ENCODE results near the gene TCEA2.
"Not testable (repeated sequence)": the region's sequence is repeated elsewhere in the genome, so short reads cannot be mapped to it uniquely, and the experiment has no call there.

TCEA2 gene

GRCh38 chr20:64080013-64080812 lies 17.2 kb downstream of the TCEA2 start, which contains the start of gene OPRL1:
TSS of gene OPRL1 (plus strand) at chr20:64080082. CDS start at chr20:64092721, 12,639 bp downstream.
- no peak for DNase-seq

- no peak for DNase-seq
Observed at GRCh38 chr20:64080813-64081623, 18.0 kb downstream of the TCEA2 start.

GRCh38 chr20:64081624-64081964 lies 18.6 kb downstream of the TCEA2 start:
- DNase-seq, result no peak

- no peak for DNase-seq
Observed at GRCh38 chr20:64082126-64082731, 19.2 kb downstream of the TCEA2 start.

- no peak for DNase-seq
Observed at GRCh38 chr20:64082820-64083377, 19.9 kb downstream of the TCEA2 start.

- DNase-seq, result no peak
Observed at GRCh38 chr20:64083378-64083803, 20.4 kb downstream of the TCEA2 start.

- DNase-seq, result no peak
Observed at GRCh38 chr20:64083804-64084684, 21.0 kb downstream of the TCEA2 start, which contains the start of gene LKAAEAR1. TSS of gene LKAAEAR1 (minus strand) at chr20:64084398. CDS start at chr20:64084219, 179 bp downstream.

GRCh38 chr20:64084685-64085152 lies 21.7 kb downstream of the TCEA2 start:
- no peak for DNase-seq

GRCh38 chr20:64086801-64087200 lies 23.8 kb downstream of the TCEA2 start:
- DNase-seq, result no peak

GRCh38 chr20:64087226-64087825 lies 24.3 kb downstream of the TCEA2 start:
- not testable (repeated sequence) for DNase-seq

- not testable (repeated sequence) for DNase-seq
Observed at GRCh38 chr20:64088586-64088985, 25.6 kb downstream of the TCEA2 start.

GRCh38 chr20:64090165-64090564 lies 27.2 kb downstream of the TCEA2 start:
- no peak for DNase-seq

GRCh38 chr20:64091340-64091739 lies 28.3 kb downstream of the TCEA2 start:
- no peak for DNase-seq

GRCh38 chr20:64091770-64092169 lies 28.8 kb downstream of the TCEA2 start:
- no peak for DNase-seq

- DNase-seq, result no peak
Observed at GRCh38 chr20:64092258-64093012, 29.4 kb downstream of the TCEA2 start.

GRCh38 chr20:64093013-64093503 lies 30.1 kb downstream of the TCEA2 start:
- DNase-seq, result no peak

GRCh38 chr20:64095455-64095854 lies 32.5 kb downstream of the TCEA2 start:
- DNase-seq, result no peak

- no peak for DNase-seq
Observed at GRCh38 chr20:64095927-64096326, 32.9 kb downstream of the TCEA2 start.

- DNase-seq, result no peak
Observed at GRCh38 chr20:64096535-64096934, 33.5 kb downstream of the TCEA2 start.

GRCh38 chr20:64098471-64099013 lies 35.5 kb downstream of the TCEA2 start:
- no peak for DNase-seq
